Thoracic aorta (tissue), 2 donors: ENCODE results near the gene GCNT2. TPM values are rescaled to one million over a fixed set of nuclear protein-coding genes. Genes with fewer than 3 reads are reported as not detected.

Experiments
- ATAC-seq: fragments of 150-250 bp; one replicate; pipeline ENCODE4 v1.8.0; 2017; ENCODE audit warnings: low read depth; ENCODE audit not compliant: insufficient number of reproducible peaks, low FRiP score
- DNase-seq: peaks from one replicate; pipeline ENCODE4 v3.0.0-alpha.2; 2020; ENCODE audit warnings: low spot score
- H3K27ac ChIP-seq, 2 donors: fragments of 200-600 bp; sonication (generic); 1 replicate in 1 of 2; 2 replicates in 1 of 2; pipeline ENCODE4 v1.5.1; 2016; ENCODE audit warnings: mild to moderate bottlenecking in 2 of 2, moderate library complexity in 2 of 2
- H3K27me3 ChIP-seq: fragments of 200-600 bp; sonication (generic); replicated peaks from 2 replicates; pipeline ENCODE4 v1.6.0; 2016; ENCODE audit warnings: mild to moderate bottlenecking; ENCODE audit not compliant: insufficient read depth
- H3K36me3 ChIP-seq: fragments of 200-600 bp; sonication (generic); one replicate; pipeline ENCODE4 v1.5.1; 2016
- H3K4me1 ChIP-seq, 2 donors: fragments of 200-600 bp; sonication (generic); 1 replicate in 1 of 2; 2 replicates in 1 of 2; pipeline versions ENCODE4 v1.5.1 to v1.6.0; 2016; ENCODE audit warnings: low read depth in 2 of 2, mild to moderate bottlenecking in 1 of 2; ENCODE audit not compliant: control insufficient read depth in 1 of 2
- H3K4me3 ChIP-seq: fragments of 200-600 bp; sonication (generic); 2 replicates; pipeline ENCODE4 v1.5.1; 2016; ENCODE audit warnings: mild to moderate bottlenecking
- H3K9me3 ChIP-seq: fragments of 200-600 bp; sonication (generic); 2 replicates; pipeline ENCODE4 v1.5.1; 2016
- CTCF ChIP-seq: fragments of 200-600 bp; sonication (generic); IDR thresholded peaks from one replicate; pipeline ENCODE4 v1.5.1; 2019; ENCODE audit warnings: antibody characterized with exemption
- total RNA-seq, 2 donors: library from RNA; depleted of rRNA; stranded (reverse); fragments of >200 nt; gene quantifications; one replicate each; pipeline versions ENCODE4 v1.1.0 to v1.2.3, GENCODE V29; 2016

Gene GCNT2
- total RNA-seq, 2 donors from 2014 or later: 29.1 to 44.9 TPM

GRCh38 chr6:10589983-10590382 is 68.8 kb downstream of the GCNT2 start:
- Histone ChIP-seq H3K36me3 (no peaks in the 10 kb centered on the region), H3K27me3 (no peaks in the 10 kb centered on the region), H3K9me3 (no peaks in the 10 kb centered on the region), H3K4me3 (no peak overlapping the region), H3K27ac (no peak overlapping the region), H3K4me1 (peaks cover 3 to 25% of the 10 kb centered on the region in 2 donors)
- ATAC-seq (no peak), DNase-seq (no peak)
- TF ChIP-seq CTCF: no peak

- ATAC-seq: no peak
- Histone ChIP-seq H3K9me3 (no peaks in the 10 kb centered on the region), H3K4me1 (peaks cover 0 to 17% of the 10 kb centered on the region in 2 donors), H3K4me3 (no peak overlapping the region), H3K27ac (no peak overlapping the region), H3K36me3 (no peaks in the 10 kb centered on the region), H3K27me3 (no peaks in the 10 kb centered on the region)
- TF ChIP-seq CTCF: no peak
- no peak for DNase-seq
Measured at GRCh38 chr6:10591422-10592160, 70.4 kb downstream of the GCNT2 start.

GRCh38 chr6:10595731-10596664 is 74.8 kb downstream of the GCNT2 start:
- DNase-seq (no peak), ATAC-seq (no peak)
- Histone ChIP-seq H3K4me1 (peaks cover 0 to 14% of the 10 kb centered on the region in 2 donors), H3K36me3 (no peaks in the 10 kb centered on the region), H3K4me3 (no peak overlapping the region), H3K9me3 (no peaks in the 10 kb centered on the region), H3K27ac (no peak overlapping the region), H3K27me3 (no peaks in the 10 kb centered on the region)
- TF ChIP-seq CTCF: no peak

GRCh38 chr6:10597499-10598001 is 76.4 kb downstream of the GCNT2 start:
- no peak overlapping the region for H3K4me3 ChIP-seq
- H3K36me3 ChIP-seq: no peaks in the 10 kb centered on the region
- H3K4me1 ChIP-seq: peaks cover 0 to 14% of the 10 kb centered on the region in 2 donors
- ATAC-seq: no peak
- no peak overlapping the region for H3K27ac ChIP-seq
- H3K9me3 ChIP-seq: no peaks in the 10 kb centered on the region
- no peak for TF ChIP-seq CTCF
- H3K27me3 ChIP-seq: no peaks in the 10 kb centered on the region
- no peak for DNase-seq
